GM12872 (cell line): Measurements from ENCODE around the gene ACAD10.

Experiments used
- TF ChIP-seq, protein P1 (sequence below): IDR thresholded peaks from 3 replicates; pipeline ENCODE4 v1.5.1; 2011; ENCODE audit warnings: low read depth, mild to moderate bottlenecking, low read length, moderate library complexity; ENCODE audit not compliant: insufficient read depth

ACAD10 gene

DNA sequence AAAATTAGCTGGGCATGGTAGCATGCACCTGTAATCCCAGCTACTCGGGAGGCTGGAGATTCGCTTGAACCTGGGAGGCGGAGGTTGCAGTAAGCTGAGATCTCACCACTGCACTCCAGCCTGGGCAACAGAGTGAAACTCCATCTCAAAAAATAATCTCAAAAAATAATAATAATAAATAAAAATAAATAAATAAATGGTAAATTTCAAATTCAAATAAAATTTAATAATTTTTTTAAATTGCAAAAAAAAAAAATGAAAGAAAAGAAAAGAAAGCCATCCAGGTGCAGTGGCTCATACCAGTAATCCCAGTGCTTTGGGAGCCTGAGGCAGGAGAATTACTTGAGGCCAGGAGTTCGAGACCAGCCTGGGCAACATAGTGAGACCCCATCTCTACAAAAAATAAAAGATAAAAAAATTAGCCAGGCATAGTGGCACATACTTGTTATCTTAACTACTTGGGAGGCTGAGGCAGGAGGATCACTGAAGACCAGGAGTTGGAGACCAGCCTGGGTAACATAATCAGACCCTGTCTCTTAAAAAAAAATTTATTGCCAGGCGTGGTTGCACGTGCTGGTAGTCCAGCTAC, 117.3 kb downstream of the ACAD10 start:
- TF ChIP-seq, protein P1, sequence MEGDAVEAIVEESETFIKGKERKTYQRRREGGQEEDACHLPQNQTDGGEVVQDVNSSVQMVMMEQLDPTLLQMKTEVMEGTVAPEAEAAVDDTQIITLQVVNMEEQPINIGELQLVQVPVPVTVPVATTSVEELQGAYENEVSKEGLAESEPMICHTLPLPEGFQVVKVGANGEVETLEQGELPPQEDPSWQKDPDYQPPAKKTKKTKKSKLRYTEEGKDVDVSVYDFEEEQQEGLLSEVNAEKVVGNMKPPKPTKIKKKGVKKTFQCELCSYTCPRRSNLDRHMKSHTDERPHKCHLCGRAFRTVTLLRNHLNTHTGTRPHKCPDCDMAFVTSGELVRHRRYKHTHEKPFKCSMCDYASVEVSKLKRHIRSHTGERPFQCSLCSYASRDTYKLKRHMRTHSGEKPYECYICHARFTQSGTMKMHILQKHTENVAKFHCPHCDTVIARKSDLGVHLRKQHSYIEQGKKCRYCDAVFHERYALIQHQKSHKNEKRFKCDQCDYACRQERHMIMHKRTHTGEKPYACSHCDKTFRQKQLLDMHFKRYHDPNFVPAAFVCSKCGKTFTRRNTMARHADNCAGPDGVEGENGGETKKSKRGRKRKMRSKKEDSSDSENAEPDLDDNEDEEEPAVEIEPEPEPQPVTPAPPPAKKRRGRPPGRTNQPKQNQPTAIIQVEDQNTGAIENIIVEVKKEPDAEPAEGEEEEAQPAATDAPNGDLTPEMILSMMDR, result no peak

DNA sequence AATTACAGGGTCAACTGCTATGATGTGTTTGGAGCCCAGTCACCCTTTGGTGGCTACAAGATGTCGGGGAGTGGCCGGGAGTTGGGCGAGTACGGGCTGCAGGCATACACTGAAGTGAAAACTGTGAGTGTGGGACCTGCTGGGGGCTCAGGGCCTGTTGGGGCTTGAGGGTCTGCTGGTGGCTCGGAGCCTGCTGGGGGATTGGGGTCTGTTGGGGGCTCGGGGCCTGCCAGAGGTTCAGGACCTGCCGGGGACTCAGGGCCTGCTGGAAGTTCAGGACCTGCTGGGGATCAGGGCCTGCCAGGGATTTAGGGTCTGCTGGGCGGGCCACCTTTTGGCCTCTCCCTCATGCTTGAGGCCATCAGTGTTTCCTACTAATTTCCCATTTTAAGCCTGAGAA, 118.0 kb downstream of the ACAD10 start:
- TF ChIP-seq, protein P1, result no peak

DNA sequence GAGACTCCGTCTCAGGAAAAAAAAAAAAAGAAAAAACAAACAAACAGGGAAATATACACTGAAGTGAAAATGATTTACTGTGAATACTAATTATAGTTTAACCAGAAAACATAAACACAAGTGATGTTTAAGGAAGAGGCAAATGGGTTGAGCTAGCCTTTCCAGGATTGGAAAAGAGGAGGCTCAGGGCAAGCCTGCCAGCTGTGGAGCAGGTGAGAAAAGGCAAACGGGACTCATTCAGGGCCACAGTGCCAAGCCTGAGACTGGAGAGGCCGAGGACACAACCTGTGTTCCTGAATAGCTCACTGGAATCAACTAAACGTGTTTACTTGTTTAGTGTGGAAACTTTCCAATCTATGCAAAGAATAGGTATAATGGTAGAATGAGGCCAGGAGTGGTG, 120.5 kb downstream of the ACAD10 start:
- TF ChIP-seq, protein P1, result no peak
